GM18498 (cell line): ENCODE results near the gene PRSS2.

Experiments
- ATAC-seq: cut with Tn5 transposase; IDR thresholded peaks from one replicate; pipeline ENCODE4 v1.9.1; 2021; ENCODE audit warnings: mild to moderate bottlenecking, moderate library complexity; ENCODE audit not compliant: unreplicated experiment

PRSS2 gene

GRCh38 chr7:142819530-142819929 is 48.8 kb downstream of the PRSS2 start:
- no peak for ATAC-seq

DNA sequence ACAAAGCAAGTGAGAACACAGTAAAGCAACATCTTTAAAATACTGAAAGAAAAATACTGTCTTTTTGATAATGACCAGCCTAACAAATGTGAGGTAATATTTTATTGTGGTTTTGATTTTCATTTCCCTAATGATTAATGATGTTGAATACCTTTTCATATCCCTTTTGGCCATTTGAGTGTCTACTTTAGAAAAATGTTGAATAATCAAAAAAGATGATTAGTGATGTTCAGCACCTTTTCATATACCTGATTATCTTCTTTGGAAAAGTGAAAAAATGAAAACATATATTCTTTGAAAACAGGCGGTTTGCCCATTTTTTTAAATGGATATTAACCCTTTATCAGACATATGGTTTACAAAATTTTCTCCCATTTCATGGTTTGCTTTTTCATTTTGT is 51.9 kb downstream of the PRSS2 start:
- no peak for ATAC-seq
